ENCODE results near the gene LPP. TPM values are rescaled to one million over a fixed set of nuclear protein-coding genes. Genes with fewer than 3 reads are reported as not detected.

Gene LPP
- total and polyA plus RNA-seq, 2 of the 13 experiments (the other 11 are each of a cell fraction or from before 2014, with no cell fraction given): 19.2 to 29.9 TPM

- BruUV-seq (replicated peaks): TSS peak; percentile 30
- DNase-seq (ENCODE audit: low spot score): no peak
- H4K20me1 ChIP-seq (ENCODE audit: insufficient read depth, low read length): no peaks in the 10 kb centered on the region
- no peak overlapping the region for H3K9ac ChIP-seq (ENCODE audit: insufficient read depth, low read depth, low read length)
- FAIRE-seq: no peak
- POLR2A ChIA-PET: no interaction called here
- no peaks in the 10 kb centered on the region for H3K79me2 ChIP-seq (ENCODE audit: insufficient read depth, low read length)
- no peak overlapping the region for H3K4me3 ChIP-seq (replicated peaks in 1 of 3; ENCODE audit: insufficient read depth in 1 of 3, low read depth in 2 of 3, low read length in 3 of 3)
- WGBS (ENCODE audit: low lambda C conversion rate): 85% methylated on average over 3 of the region's 3 CpGs
- H2AFZ ChIP-seq (ENCODE audit: low read length): no peak overlapping the region
- no peak for ATAC-seq
- peaks cover 23% of the 10 kb centered on the region for H3K4me1 ChIP-seq (ENCODE audit: insufficient read depth, low read length)
- peaks cover 9 to 43% of the 10 kb centered on the region in 2 experiments for H3K36me3 ChIP-seq (replicated peaks in 1 of 2; ENCODE audit: control insufficient read depth in 1 of 2, insufficient read depth in 2 of 2, low read length in 2 of 2)
- H3K27me3 ChIP-seq (ENCODE audit: control insufficient read depth in 1 of 2, insufficient read depth in 2 of 2, low read length in 2 of 2): no peaks in the 10 kb centered on the region
- H3K9me3 ChIP-seq (ENCODE audit: low read length): no peaks in the 10 kb centered on the region
- H3K27ac ChIP-seq (ENCODE audit: extremely low read length, insufficient read depth, low read length): no peak overlapping the region
- H3K4me2 ChIP-seq (ENCODE audit: low read depth, low read length): no peak overlapping the region
- in situ Hi-C loops (cut with HindIII; ENCODE audit: extremely low pct_ligation_motif_present, low pct_unique_long_range_greater_than_20kb) (no loop called here), intact Hi-C loops (cut with micrococcal nuclease; ENCODE audit: unreplicated experiment) (no loop called here)
- CTCF ChIA-PET (ENCODE audit: low intra/inter-chr PET ratio, low total read pairs): no interaction called here
- TF ChIP-seq, protein P1, sequence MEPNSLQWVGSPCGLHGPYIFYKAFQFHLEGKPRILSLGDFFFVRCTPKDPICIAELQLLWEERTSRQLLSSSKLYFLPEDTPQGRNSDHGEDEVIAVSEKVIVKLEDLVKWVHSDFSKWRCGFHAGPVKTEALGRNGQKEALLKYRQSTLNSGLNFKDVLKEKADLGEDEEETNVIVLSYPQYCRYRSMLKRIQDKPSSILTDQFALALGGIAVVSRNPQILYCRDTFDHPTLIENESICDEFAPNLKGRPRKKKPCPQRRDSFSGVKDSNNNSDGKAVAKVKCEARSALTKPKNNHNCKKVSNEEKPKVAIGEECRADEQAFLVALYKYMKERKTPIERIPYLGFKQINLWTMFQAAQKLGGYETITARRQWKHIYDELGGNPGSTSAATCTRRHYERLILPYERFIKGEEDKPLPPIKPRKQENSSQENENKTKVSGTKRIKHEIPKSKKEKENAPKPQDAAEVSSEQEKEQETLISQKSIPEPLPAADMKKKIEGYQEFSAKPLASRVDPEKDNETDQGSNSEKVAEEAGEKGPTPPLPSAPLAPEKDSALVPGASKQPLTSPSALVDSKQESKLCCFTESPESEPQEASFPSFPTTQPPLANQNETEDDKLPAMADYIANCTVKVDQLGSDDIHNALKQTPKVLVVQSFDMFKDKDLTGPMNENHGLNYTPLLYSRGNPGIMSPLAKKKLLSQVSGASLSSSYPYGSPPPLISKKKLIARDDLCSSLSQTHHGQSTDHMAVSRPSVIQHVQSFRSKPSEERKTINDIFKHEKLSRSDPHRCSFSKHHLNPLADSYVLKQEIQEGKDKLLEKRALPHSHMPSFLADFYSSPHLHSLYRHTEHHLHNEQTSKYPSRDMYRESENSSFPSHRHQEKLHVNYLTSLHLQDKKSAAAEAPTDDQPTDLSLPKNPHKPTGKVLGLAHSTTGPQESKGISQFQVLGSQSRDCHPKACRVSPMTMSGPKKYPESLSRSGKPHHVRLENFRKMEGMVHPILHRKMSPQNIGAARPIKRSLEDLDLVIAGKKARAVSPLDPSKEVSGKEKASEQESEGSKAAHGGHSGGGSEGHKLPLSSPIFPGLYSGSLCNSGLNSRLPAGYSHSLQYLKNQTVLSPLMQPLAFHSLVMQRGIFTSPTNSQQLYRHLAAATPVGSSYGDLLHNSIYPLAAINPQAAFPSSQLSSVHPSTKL (CRISPR knock-in tag; IDR thresholded peaks at IDR 0.05): no peak
- TF ChIP-seq, protein P2, sequence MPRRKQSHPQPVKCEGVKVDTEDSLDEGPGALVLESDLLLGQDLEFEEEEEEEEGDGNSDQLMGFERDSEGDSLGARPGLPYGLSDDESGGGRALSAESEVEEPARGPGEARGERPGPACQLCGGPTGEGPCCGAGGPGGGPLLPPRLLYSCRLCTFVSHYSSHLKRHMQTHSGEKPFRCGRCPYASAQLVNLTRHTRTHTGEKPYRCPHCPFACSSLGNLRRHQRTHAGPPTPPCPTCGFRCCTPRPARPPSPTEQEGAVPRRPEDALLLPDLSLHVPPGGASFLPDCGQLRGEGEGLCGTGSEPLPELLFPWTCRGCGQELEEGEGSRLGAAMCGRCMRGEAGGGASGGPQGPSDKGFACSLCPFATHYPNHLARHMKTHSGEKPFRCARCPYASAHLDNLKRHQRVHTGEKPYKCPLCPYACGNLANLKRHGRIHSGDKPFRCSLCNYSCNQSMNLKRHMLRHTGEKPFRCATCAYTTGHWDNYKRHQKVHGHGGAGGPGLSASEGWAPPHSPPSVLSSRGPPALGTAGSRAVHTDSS (CRISPR knock-in tag; conservative IDR thresholded peaks at IDR 0.05): no peak
- TF ChIP-seq ZSCAN9 (CRISPR knock-in tag; IDR thresholded peaks at IDR 0.05; ENCODE audit: borderline replicate concordance) (no peak), ZNF318 (CRISPR knock-in tag; IDR thresholded peaks at IDR 0.05) (no peak), MEF2D (CRISPR knock-in tag; IDR thresholded peaks at IDR 0.05) (no peak), ZNF292 (CRISPR knock-in tag; IDR thresholded peaks at IDR 0.05; ENCODE audit: borderline replicate concordance, low read depth) (no peak), ZBTB1 (CRISPR knock-in tag; IDR thresholded peaks at IDR 0.05; ENCODE audit: borderline replicate concordance) (no peak), ZNF660 (CRISPR knock-in tag; IDR thresholded peaks at IDR 0.05; ENCODE audit: borderline replicate concordance, low read depth) (no peak)
Measured at GRCh38 chr3:188877381-188877780, 723.4 kb downstream of the LPP start.
